A549 (cell line): ENCODE results near the gene TAF1L. TPM values are rescaled to one million over a fixed set of nuclear protein-coding genes. Genes with fewer than 3 reads are reported as not detected.

Experiments used
- ATAC-seq, 2 experiments: fragments of 200-7000 bp in 1 of 2; fragments of >200 bp in 1 of 2; cut with Nextera tagmentation in 1 of 2; cut with Tn5 transposase in 1 of 2; 3 replicates each; pipeline versions ENCODE4 v1.8.0 to v1.9.1; 2018 to 2020; ENCODE audit warnings: mild to moderate bottlenecking in 1 of 2, moderate library complexity in 1 of 2
- CTCF ChIA-PET: fragments of 300-600 bp; sonication (Branson Sonifier 250); formaldehyde crosslinking; extraction: SDS; loops from one replicate; lab custom pipeline; 2021; ENCODE audit warnings: antibody characterized with exemption, inconsistent platforms; lab: Yijun Ruan, JAX
- POLR2A ChIA-PET: fragments of 350-600 bp; formaldehyde crosslinking; extraction: SDS; loops from one replicate; lab custom pipeline; 2021; ENCODE audit warnings: antibody characterized with exemption, inconsistent platforms; lab: Yijun Ruan, JAX
- DNase-seq, 2 experiments: peaks; one replicate each; pipeline versions ENCODE4 v3.0.0 to v3.0.0-alpha.2; 2011 to 2016; ENCODE audit warnings: low read depth in 1 of 2, low spot score in 1 of 2
- FAIRE-seq: peaks from 2 replicates; lab custom pipeline; 2011; peaks lifted over from hg19 to GRCh38; lab: Jason Lieb, UNC
- H3K27ac ChIP-seq, 2 experiments: fragments of >200 bp; sonication (Bioruptor Twin); formaldehyde crosslinking; 3 replicates each; pipeline ENCODE4 v1.5.1; 2016 to 2017
- H3K4me1 ChIP-seq: fragments of >200 bp; sonication (Bioruptor Twin); formaldehyde crosslinking; 3 replicates; pipeline ENCODE4 v1.6.1; 2016
- H3K4me2 ChIP-seq: fragments of >200 bp; sonication (Bioruptor Twin); formaldehyde crosslinking; 3 replicates; pipeline ENCODE4 v1.6.1; 2016
- H3K4me3 ChIP-seq: fragments of >200 bp; sonication (Bioruptor Twin); formaldehyde crosslinking; 3 replicates; pipeline ENCODE4 v1.5.1; 2016
- H3K9me3 ChIP-seq: fragments of >200 bp; sonication (Bioruptor Twin); formaldehyde crosslinking; 3 replicates; pipeline ENCODE4 v1.6.1; 2016
- ATOH8 ChIP-seq: fragments of 250-450 bp; sonication (Bioruptor Pico); IDR thresholded peaks from 2 replicates; pipeline ENCODE4 v1.5.0; 2020; ENCODE audit warnings: low read depth, mild to moderate bottlenecking, moderate library complexity
- BHLHE40 ChIP-seq: IDR thresholded peaks from 2 replicates; pipeline ENCODE4 v1.6.1; 2012; ENCODE audit warnings: low read depth, low read length, inconsistent platforms
- CBX2 ChIP-seq: fragments of 200-600 bp; sonication (generic); IDR thresholded peaks from 2 replicates; pipeline ENCODE4 v1.6.1; 2016; ENCODE audit warnings: low read depth, mild to moderate bottlenecking, borderline replicate concordance
- CHD2 ChIP-seq: fragments of 150-350 bp; IDR thresholded peaks from 2 replicates; pipeline ENCODE4 v1.6.1; 2014; ENCODE audit warnings: low read length; ENCODE audit not compliant: partially characterized antibody
- EHF ChIP-seq: fragments of 250-450 bp; sonication (Bioruptor Pico); IDR thresholded peaks from 2 replicates; pipeline ENCODE4 v1.5.0; 2020; ENCODE audit warnings: mild to moderate bottlenecking
- EHMT2 ChIP-seq: fragments of 200-600 bp; sonication (generic); IDR thresholded peaks from 2 replicates; pipeline ENCODE4 v1.6.1; 2016; ENCODE audit warnings: antibody characterized with exemption, low read depth, mild to moderate bottlenecking, moderate library complexity
- ELK1 ChIP-seq: fragments of 150-350 bp; IDR thresholded peaks from 2 replicates; pipeline ENCODE4 v1.6.1; 2014; ENCODE audit warnings: low read depth, mild to moderate bottlenecking, low read length
- ESRRA ChIP-seq: fragments of 150-350 bp; IDR thresholded peaks from 2 replicates; pipeline ENCODE4 v1.6.1; 2014; ENCODE audit warnings: mild to moderate bottlenecking, low read length, borderline replicate concordance
- FOSB ChIP-seq: fragments of 250-450 bp; sonication (Bioruptor Pico); IDR thresholded peaks from 2 replicates; pipeline ENCODE4 v1.5.0; 2020; ENCODE audit warnings: mild to moderate bottlenecking, moderate library complexity
- FOSL2 ChIP-seq, 2 experiments: fragments of 450-650 bp in 1 of 2; fragments of >200 bp in 1 of 2; sonication (Bioruptor Twin) in 1 of 2; formaldehyde crosslinking; IDR thresholded peaks; 2 replicates each; pipeline versions ENCODE4 v1.5.0 to v1.6.1; 2016 to 2020; ENCODE audit warnings: mild to moderate bottlenecking in 1 of 2, moderate library complexity in 1 of 2
- HEYL ChIP-seq: fragments of 250-450 bp; sonication (Bioruptor Pico); IDR thresholded peaks from 2 replicates; pipeline ENCODE4 v1.8.0; 2021; ENCODE audit warnings: mild to moderate bottlenecking, moderate library complexity
- HOXA7 ChIP-seq: fragments of 250-450 bp; sonication (Bioruptor Pico); IDR thresholded peaks from 2 replicates; pipeline ENCODE4 v1.5.0; 2020; ENCODE audit warnings: mild to moderate bottlenecking, moderate library complexity
- HOXB5 ChIP-seq: fragments of 250-450 bp; sonication (Bioruptor Pico); IDR thresholded peaks from 2 replicates; pipeline ENCODE4 v1.5.0; 2020; ENCODE audit warnings: mild to moderate bottlenecking, moderate library complexity
- JUNB ChIP-seq: fragments of >200 bp; sonication (Bioruptor Twin); formaldehyde crosslinking; IDR thresholded peaks from 2 replicates; pipeline ENCODE4 v1.6.1; 2016
- KDM1A ChIP-seq: fragments of 200-600 bp; sonication (generic); IDR thresholded peaks from 2 replicates; pipeline ENCODE4 v1.6.1; 2016; ENCODE audit warnings: low read depth, mild to moderate bottlenecking
- MYC ChIP-seq: IDR thresholded peaks from 2 replicates; pipeline ENCODE4 v1.6.1; 2012; ENCODE audit warnings: mild to moderate bottlenecking, inconsistent platforms, low read length, improper control_type of control experiment, borderline replicate concordance
- NFE2L2 ChIP-seq: fragments of 150-350 bp; conservative IDR thresholded peaks from 2 replicates; pipeline ENCODE4 v1.6.1; 2014; ENCODE audit warnings: low read length
- RAD21 ChIP-seq, 2 experiments: fragments of >200 bp in 1 of 2; sonication (Bioruptor Twin) in 1 of 2; formaldehyde crosslinking in 1 of 2; IDR thresholded peaks in 1 of 2; conservative IDR thresholded peaks in 1 of 2; 2 replicates in 1 of 2; 3 replicates in 1 of 2; pipeline ENCODE4 v1.6.1; 2012 to 2018; ENCODE audit warnings: inconsistent platforms in 1 of 2
- RCOR1 ChIP-seq: fragments of 150-350 bp; IDR thresholded peaks from 2 replicates; pipeline ENCODE4 v1.6.1; 2014; ENCODE audit warnings: antibody characterized with exemption, low read length, low read depth
- RNF2 ChIP-seq: fragments of 200-600 bp; sonication (generic); IDR thresholded peaks from 2 replicates; pipeline ENCODE4 v1.6.1; 2016; ENCODE audit warnings: low read depth, mild to moderate bottlenecking, antibody characterized with exemption, moderate library complexity, borderline replicate concordance
- TFCP2L1 ChIP-seq: fragments of 250-450 bp; sonication (Bioruptor Pico); IDR thresholded peaks from 2 replicates; pipeline ENCODE4 v1.5.0; 2021; ENCODE audit warnings: mild to moderate bottlenecking
- TP53 ChIP-seq: fragments of 250-450 bp; sonication (Bioruptor Pico); IDR thresholded peaks from 2 replicates; pipeline ENCODE4 v1.5.0; 2021; ENCODE audit warnings: mild to moderate bottlenecking, moderate library complexity
- ZNF302 ChIP-seq: fragments of 250-450 bp; sonication (Bioruptor Pico); IDR thresholded peaks from 2 replicates; pipeline ENCODE4 v1.9.0; 2021; ENCODE audit warnings: inconsistent platforms, mild to moderate bottlenecking, moderate library complexity
- ZSCAN20 ChIP-seq: fragments of 250-450 bp; sonication (Bioruptor Pico); IDR thresholded peaks from 2 replicates; pipeline ENCODE4 v1.8.0; 2022; ENCODE audit warnings: mild to moderate bottlenecking, moderate library complexity
- WGBS: methylation state at CpG from one replicate; pipeline ENCODE4 v1.1.6; 2017; ENCODE audit errors: missing lambda C conversion rate; 5-methylcytosine and 5-hydroxymethylcytosine counted together
- polyA plus RNA-seq, 4 experiments: library from polyadenylated mRNA; depleted of rRNA in 3 of 4; stranded (reverse); fragments of >200 nt; fragmentation: RNase III in 1 of 4; extraction: RNeasy Plus Mini Kit Qiagen cat#74134 plus additional on column Dnase treatment in 1 of 4; gene quantifications; 2 replicates in 3 of 4; 3 replicates in 1 of 4; pipeline ENCODE4 v1.2.3, GENCODE V29; 2011 to 2017
- TF ChIP-seq, protein P1 (sequence below): fragments of 450-650 bp; IDR thresholded peaks from 2 replicates; pipeline ENCODE4 v1.6.1; 2014; ENCODE audit warnings: antibody characterized with exemption

Gene TAF1L
- polyA plus RNA-seq, 2 of the 4 experiments (the other 2 are of a cell fraction): 0.03 TPM; not detected in 1

DNA sequence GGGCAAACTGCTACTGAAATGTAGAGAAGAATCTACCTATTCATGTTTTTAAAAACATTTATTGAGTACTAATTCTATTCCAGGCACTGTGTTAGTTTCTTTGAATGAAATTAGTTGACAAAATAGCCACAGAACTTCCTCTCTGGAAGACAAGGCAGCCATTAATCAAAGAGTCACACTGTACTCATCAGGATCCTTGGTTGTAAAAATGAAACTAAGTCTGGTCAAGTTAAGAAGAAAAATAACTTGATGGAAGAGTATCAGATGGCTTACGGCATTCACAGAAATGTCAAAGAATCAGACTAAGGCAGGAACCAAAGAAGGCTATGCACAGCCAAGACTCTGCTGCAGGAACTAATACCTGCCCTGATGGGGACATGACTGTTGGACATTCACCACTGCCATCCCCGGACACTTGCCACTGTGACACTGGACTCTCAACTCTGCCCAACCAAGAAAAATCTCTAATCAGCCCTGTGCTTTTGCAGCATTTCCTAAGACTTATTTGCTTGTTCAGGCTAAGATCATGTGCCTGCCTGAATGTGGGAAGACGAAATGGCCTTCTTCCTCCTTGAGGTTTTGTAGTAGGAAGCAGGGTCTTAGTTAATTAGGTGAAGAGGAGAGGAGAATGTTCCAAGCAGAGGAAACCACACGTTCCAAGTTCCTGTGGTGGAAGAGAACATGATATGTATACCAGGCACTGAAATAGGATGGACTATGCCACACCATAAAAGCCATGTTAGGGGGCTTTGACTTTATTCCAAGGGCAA is 39.2 kb downstream of the TAF1L start (continued):
- no peak for TF ChIP-seq MYC
- TF ChIP-seq, all 56 proteins: peak for 0

DNA sequence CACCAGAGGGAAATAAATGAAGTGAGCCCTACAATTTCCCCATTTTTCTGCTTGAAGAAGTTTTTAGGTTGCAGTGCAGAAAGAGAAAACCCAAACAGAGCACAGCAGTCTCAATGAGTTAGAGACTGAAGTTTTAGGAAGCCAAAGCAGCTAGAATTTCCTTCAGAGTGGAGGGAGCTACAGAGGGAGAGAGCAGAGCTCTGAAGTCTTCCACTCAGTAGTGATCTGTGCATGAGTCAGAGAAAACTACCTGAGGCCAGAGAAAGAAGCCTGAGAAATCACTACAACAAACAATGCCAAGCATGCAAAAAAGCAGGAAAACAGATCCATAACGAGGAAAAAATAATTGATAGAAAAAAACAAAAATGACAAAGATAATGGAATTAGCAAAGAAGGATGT is 44.6 kb downstream of the TAF1L start:
- Histone ChIP-seq H3K9me3 (no peaks in the 10 kb centered on the region), H3K4me3 (no peak overlapping the region), H3K4me1 (no peaks in the 10 kb centered on the region)
- ATAC-seq (peak in 1 of 2 experiments; percentile 43; a peak in 1 of 6 replicates), DNase-seq (no peak)
- POLR2A ChIA-PET: no interaction called here
- 0% methylated on average over 1 of the region's 1 CpG for WGBS
- no peak for TF ChIP-seq KDM1A
- TF ChIP-seq EHMT2: no peak
- TF ChIP-seq HOXA7: no peak
- no peak for TF ChIP-seq RAD21 (conservative IDR thresholded peaks at IDR 0.05 in 1 of 2, IDR thresholded peaks at IDR 0.05 in 1 of 2)
- TF ChIP-seq CHD2: no peak
- TF ChIP-seq CBX2: no peak
- TF ChIP-seq NFE2L2: no peak
- TF ChIP-seq EHF: no peak
- TF ChIP-seq FOSL2 (IDR thresholded peaks at IDR 0.05): no peak
- no peak for TF ChIP-seq FOSL2 (CRISPR knock-in tag; IDR thresholded peaks at IDR 0.05)
- no peak for TF ChIP-seq TP53 (CRISPR knock-in tag)
- no peak for TF ChIP-seq JUNB
- no peak for TF ChIP-seq TFCP2L1 (CRISPR knock-in tag)
- no peak for TF ChIP-seq ZNF302
- no peak for TF ChIP-seq ZSCAN20 (CRISPR knock-in tag)
- TF ChIP-seq, protein P1, sequence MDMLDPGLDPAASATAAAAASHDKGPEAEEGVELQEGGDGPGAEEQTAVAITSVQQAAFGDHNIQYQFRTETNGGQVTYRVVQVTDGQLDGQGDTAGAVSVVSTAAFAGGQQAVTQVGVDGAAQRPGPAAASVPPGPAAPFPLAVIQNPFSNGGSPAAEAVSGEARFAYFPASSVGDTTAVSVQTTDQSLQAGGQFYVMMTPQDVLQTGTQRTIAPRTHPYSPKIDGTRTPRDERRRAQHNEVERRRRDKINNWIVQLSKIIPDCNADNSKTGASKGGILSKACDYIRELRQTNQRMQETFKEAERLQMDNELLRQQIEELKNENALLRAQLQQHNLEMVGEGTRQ: no peak
- TF ChIP-seq RCOR1: no peak
- no peak for TF ChIP-seq HOXB5 (CRISPR knock-in tag)
- no peak for TF ChIP-seq ATOH8 (CRISPR knock-in tag)
- TF ChIP-seq RNF2: no peak
- TF ChIP-seq, all 56 proteins: peak for 0
- no peak for FAIRE-seq
- CTCF ChIA-PET: interaction anchor here (1.1 to 17.6 kb wide), 7 partner anchors 11 to 380 kb away, joined by 9 to 434 read pairs (median 30); partner anchors contain the start of gene TMEM215
- Histone ChIP-seq H3K27ac (peak overlapping the region in 1 of 2 experiments; percentile 8; a peak in 1 of 6 replicates), H3K4me2 (no peak overlapping the region)

DNA sequence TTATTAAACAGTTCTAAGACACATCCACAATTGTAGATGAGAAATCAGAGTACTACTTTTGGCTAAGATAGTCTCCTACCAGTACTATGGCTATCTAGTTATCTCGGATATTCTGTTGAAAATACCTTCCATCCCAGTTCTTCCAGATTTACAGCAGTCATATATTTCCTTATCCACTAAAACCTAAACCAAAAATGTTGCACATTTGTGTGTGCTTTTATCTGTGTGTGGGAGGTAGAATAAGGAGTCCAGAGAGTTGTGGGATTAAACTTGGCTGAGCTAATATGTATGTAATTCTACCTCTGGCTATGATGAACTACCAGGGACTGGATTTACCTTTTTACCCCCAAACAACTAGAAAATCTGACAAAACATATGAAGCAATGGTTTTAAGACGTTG is 45.0 kb downstream of the TAF1L start:
- Histone ChIP-seq H3K4me3 (no peak overlapping the region), H3K4me2 (no peak overlapping the region), H3K9me3 (no peaks in the 10 kb centered on the region), H3K27ac (peak overlapping the region in 1 of 2 experiments; percentile 8; a peak in 1 of 6 replicates), H3K4me1 (no peaks in the 10 kb centered on the region)
- no peak for ATAC-seq
- no peak for DNase-seq
- ChIA-PET CTCF (interaction anchor here (0.6 to 17.6 kb wide), 9 partner anchors 10 to 380 kb away, joined by 3 to 434 read pairs (median 30); partner anchors contain the start of gene TMEM215), POLR2A (no interaction called here)
- no peak for FAIRE-seq
- 8% methylated on average over 2 of the region's 2 CpGs for WGBS
- TF ChIP-seq BHLHE40: no peak
- no peak for TF ChIP-seq HEYL (CRISPR knock-in tag)
- TF ChIP-seq ELK1: no peak
- TF ChIP-seq CBX2: no peak
- no peak for TF ChIP-seq FOSB
- TF ChIP-seq ESRRA: no peak
